PFSK-1 (cell line): Measurements from ENCODE around the gene AP2A2.

Source experiments
- FOXP2 ChIP-seq: optimal IDR thresholded peaks from 2 replicates; pipeline ENCODE3; 2011; ENCODE audit warnings: borderline replicate concordance, control low read depth, inconsistent platforms; ENCODE audit not compliant: insufficient read depth; ENCODE audit errors: extremely low read length, extremely low read depth
- POLR2AphosphoS5 ChIP-seq: IDR thresholded peaks from 2 replicates; pipeline ENCODE4 v1.6.1; 2012; ENCODE audit warnings: low read depth, mild to moderate bottlenecking, control low read depth, low read length, moderate library complexity
- SIN3A ChIP-seq: IDR thresholded peaks from 2 replicates; pipeline ENCODE4 v1.6.1; 2012; ENCODE audit warnings: mild to moderate bottlenecking, low read length, moderate library complexity, borderline replicate concordance; ENCODE audit not compliant: insufficient read depth
- TAF1 ChIP-seq: IDR thresholded peaks from 2 replicates; pipeline ENCODE4 v1.6.1; 2012; ENCODE audit warnings: low read length, control low read depth, borderline replicate concordance; ENCODE audit not compliant: insufficient read depth
- TF ChIP-seq, protein P1 (sequence below), 2 experiments: IDR thresholded peaks; 2 replicates each; pipeline versions ENCODE4 v1.6.1 to v1.8.0; 2011 to 2012; ENCODE audit warnings: low read depth in 2 of 2, low read length in 2 of 2, control low read depth in 1 of 2, inconsistent platforms in 1 of 2, mild to moderate bottlenecking in 1 of 2, moderate library complexity in 1 of 2; ENCODE audit not compliant: insufficient read depth in 1 of 2

- no peak for TF ChIP-seq TAF1
- TF ChIP-seq, protein P1, sequence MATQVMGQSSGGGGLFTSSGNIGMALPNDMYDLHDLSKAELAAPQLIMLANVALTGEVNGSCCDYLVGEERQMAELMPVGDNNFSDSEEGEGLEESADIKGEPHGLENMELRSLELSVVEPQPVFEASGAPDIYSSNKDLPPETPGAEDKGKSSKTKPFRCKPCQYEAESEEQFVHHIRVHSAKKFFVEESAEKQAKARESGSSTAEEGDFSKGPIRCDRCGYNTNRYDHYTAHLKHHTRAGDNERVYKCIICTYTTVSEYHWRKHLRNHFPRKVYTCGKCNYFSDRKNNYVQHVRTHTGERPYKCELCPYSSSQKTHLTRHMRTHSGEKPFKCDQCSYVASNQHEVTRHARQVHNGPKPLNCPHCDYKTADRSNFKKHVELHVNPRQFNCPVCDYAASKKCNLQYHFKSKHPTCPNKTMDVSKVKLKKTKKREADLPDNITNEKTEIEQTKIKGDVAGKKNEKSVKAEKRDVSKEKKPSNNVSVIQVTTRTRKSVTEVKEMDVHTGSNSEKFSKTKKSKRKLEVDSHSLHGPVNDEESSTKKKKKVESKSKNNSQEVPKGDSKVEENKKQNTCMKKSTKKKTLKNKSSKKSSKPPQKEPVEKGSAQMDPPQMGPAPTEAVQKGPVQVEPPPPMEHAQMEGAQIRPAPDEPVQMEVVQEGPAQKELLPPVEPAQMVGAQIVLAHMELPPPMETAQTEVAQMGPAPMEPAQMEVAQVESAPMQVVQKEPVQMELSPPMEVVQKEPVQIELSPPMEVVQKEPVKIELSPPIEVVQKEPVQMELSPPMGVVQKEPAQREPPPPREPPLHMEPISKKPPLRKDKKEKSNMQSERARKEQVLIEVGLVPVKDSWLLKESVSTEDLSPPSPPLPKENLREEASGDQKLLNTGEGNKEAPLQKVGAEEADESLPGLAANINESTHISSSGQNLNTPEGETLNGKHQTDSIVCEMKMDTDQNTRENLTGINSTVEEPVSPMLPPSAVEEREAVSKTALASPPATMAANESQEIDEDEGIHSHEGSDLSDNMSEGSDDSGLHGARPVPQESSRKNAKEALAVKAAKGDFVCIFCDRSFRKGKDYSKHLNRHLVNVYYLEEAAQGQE (IDR thresholded peaks at IDR 0.05; ENCODE audit: insufficient read depth in 1 of 2, low read depth in 2 of 2, low read length in 2 of 2) = no peak
- TF ChIP-seq POLR2AphosphoS5 = no peak
- TF ChIP-seq SIN3A = no peak
- TF ChIP-seq FOXP2 = no peak
Measured at GRCh38 chr11:1032310-1032891, 106.7 kb downstream of the AP2A2 start.
